H1 (cell line): ENCODE data around the gene EYA2. TPM values are rescaled to one million over a fixed set of nuclear protein-coding genes. Genes with fewer than 3 reads are reported as not detected.

ENCODE experiments used
- ASH2L ChIP-seq: fragments of 200-600, 300-600 bp; sonication (generic); IDR thresholded peaks from one replicate; pipeline ENCODE4 v1.7.1; 2017; ENCODE audit warnings: low read length
- CREB1 ChIP-seq: IDR thresholded peaks from 2 replicates; pipeline ENCODE4 v1.6.1; 2012; ENCODE audit warnings: inconsistent platforms
- CTBP2 ChIP-seq: IDR thresholded peaks from 2 replicates; pipeline ENCODE4 v1.7.0; 2011; ENCODE audit warnings: borderline replicate concordance, mild to moderate bottlenecking, moderate library complexity, mixed read lengths, low read length; ENCODE audit not compliant: insufficient read depth, insufficient read length
- HDAC2 ChIP-seq, 2 experiments: fragments of 300-600 bp in 1 of 2; sonication (generic) in 1 of 2; IDR thresholded peaks; 2 replicates each; pipeline ENCODE4 v1.6.1; 2011 to 2012; ENCODE audit warnings: low read depth in 2 of 2, low read length in 2 of 2, mild to moderate bottlenecking in 2 of 2, moderate library complexity in 2 of 2, borderline replicate concordance in 1 of 2, inconsistent platforms in 1 of 2
- KDM1A ChIP-seq: fragments of 200-600, 300-600 bp; sonication (generic); IDR thresholded peaks from 2 replicates; pipeline ENCODE4 v1.7.1; 2016; ENCODE audit warnings: mild to moderate bottlenecking, low read length, borderline replicate concordance
- SP2 ChIP-seq: IDR thresholded peaks from 2 replicates; pipeline ENCODE4 v1.6.1; 2012; ENCODE audit warnings: mild to moderate bottlenecking, low read length, inconsistent platforms
- TBP ChIP-seq: IDR thresholded peaks from 2 replicates; pipeline ENCODE4 v1.6.1; 2011; ENCODE audit warnings: low read depth, low read length, improper control_type of control experiment
- polyA plus RNA-seq, 7 experiments: library from polyadenylated mRNA; depleted of rRNA in 3 of 7; stranded (reverse) in 5 of 7; unstranded in 2 of 7; fragments of >200 nt in 5 of 7; fragments of 200-250 nt in 2 of 7; gene quantifications; 1 replicate in 5 of 7; 2 replicates in 1 of 7; 4 replicates in 1 of 7; pipeline versions ENCODE4 v1.2.1 to v1.2.3, GENCODE V29; 2011 to 2013; ENCODE audit warnings: missing spikeins in 2 of 7, mixed read lengths in 2 of 7
- total RNA-seq: library from RNA; stranded (reverse); fragmentation: NEBNext Ultra II Directional; extraction: Animal tissue kit (Norgen Biotek cat#: 25700); gene quantifications from 2 replicates; pipeline ENCODE4 v1.2.1, GENCODE V29; 2021
- TF ChIP-seq, protein P1 (sequence below): fragments of 300-600 bp; sonication (generic); IDR thresholded peaks from 2 replicates; pipeline ENCODE4 v1.7.1; 2012; ENCODE audit warnings: low read length, moderate library complexity, mild to moderate bottlenecking, inconsistent platforms; ENCODE audit not compliant: insufficient replicate concordance
- TF ChIP-seq, protein P2 (sequence below): IDR thresholded peaks from 2 replicates; pipeline ENCODE4 v1.6.1; 2011; ENCODE audit warnings: low read length, improper control_type of control experiment

Gene EYA2
- total and polyA plus RNA-seq, 2 of the 8 experiments (the other 6 are each of a cell fraction or from before 2014, with no cell fraction given): 1.6 to 1.7 TPM

DNA sequence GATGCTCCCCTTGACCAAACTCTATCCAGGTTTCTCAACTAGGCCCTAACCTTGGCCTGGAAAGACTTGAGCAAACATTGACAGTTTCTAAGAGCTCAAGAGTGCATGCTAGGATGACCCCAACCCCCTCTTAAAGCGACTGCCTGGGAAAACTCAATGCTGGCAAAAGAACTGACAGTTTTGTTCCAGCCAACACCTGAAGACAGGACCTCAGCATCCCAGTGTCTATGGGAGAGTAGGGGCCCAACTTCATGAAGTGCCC, 341.9 kb downstream of the EYA2 start (continued):
- TF ChIP-seq, protein P1, sequence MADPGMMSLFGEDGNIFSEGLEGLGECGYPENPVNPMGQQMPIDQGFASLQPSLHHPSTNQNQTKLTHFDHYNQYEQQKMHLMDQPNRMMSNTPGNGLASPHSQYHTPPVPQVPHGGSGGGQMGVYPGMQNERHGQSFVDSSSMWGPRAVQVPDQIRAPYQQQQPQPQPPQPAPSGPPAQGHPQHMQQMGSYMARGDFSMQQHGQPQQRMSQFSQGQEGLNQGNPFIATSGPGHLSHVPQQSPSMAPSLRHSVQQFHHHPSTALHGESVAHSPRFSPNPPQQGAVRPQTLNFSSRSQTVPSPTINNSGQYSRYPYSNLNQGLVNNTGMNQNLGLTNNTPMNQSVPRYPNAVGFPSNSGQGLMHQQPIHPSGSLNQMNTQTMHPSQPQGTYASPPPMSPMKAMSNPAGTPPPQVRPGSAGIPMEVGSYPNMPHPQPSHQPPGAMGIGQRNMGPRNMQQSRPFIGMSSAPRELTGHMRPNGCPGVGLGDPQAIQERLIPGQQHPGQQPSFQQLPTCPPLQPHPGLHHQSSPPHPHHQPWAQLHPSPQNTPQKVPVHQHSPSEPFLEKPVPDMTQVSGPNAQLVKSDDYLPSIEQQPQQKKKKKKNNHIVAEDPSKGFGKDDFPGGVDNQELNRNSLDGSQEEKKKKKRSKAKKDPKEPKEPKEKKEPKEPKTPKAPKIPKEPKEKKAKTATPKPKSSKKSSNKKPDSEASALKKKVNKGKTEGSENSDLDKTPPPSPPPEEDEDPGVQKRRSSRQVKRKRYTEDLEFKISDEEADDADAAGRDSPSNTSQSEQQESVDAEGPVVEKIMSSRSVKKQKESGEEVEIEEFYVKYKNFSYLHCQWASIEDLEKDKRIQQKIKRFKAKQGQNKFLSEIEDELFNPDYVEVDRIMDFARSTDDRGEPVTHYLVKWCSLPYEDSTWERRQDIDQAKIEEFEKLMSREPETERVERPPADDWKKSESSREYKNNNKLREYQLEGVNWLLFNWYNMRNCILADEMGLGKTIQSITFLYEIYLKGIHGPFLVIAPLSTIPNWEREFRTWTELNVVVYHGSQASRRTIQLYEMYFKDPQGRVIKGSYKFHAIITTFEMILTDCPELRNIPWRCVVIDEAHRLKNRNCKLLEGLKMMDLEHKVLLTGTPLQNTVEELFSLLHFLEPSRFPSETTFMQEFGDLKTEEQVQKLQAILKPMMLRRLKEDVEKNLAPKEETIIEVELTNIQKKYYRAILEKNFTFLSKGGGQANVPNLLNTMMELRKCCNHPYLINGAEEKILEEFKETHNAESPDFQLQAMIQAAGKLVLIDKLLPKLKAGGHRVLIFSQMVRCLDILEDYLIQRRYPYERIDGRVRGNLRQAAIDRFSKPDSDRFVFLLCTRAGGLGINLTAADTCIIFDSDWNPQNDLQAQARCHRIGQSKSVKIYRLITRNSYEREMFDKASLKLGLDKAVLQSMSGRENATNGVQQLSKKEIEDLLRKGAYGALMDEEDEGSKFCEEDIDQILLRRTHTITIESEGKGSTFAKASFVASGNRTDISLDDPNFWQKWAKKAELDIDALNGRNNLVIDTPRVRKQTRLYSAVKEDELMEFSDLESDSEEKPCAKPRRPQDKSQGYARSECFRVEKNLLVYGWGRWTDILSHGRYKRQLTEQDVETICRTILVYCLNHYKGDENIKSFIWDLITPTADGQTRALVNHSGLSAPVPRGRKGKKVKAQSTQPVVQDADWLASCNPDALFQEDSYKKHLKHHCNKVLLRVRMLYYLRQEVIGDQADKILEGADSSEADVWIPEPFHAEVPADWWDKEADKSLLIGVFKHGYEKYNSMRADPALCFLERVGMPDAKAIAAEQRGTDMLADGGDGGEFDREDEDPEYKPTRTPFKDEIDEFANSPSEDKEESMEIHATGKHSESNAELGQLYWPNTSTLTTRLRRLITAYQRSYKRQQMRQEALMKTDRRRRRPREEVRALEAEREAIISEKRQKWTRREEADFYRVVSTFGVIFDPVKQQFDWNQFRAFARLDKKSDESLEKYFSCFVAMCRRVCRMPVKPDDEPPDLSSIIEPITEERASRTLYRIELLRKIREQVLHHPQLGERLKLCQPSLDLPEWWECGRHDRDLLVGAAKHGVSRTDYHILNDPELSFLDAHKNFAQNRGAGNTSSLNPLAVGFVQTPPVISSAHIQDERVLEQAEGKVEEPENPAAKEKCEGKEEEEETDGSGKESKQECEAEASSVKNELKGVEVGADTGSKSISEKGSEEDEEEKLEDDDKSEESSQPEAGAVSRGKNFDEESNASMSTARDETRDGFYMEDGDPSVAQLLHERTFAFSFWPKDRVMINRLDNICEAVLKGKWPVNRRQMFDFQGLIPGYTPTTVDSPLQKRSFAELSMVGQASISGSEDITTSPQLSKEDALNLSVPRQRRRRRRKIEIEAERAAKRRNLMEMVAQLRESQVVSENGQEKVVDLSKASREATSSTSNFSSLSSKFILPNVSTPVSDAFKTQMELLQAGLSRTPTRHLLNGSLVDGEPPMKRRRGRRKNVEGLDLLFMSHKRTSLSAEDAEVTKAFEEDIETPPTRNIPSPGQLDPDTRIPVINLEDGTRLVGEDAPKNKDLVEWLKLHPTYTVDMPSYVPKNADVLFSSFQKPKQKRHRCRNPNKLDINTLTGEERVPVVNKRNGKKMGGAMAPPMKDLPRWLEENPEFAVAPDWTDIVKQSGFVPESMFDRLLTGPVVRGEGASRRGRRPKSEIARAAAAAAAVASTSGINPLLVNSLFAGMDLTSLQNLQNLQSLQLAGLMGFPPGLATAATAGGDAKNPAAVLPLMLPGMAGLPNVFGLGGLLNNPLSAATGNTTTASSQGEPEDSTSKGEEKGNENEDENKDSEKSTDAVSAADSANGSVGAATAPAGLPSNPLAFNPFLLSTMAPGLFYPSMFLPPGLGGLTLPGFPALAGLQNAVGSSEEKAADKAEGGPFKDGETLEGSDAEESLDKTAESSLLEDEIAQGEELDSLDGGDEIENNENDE: no peak
- no peak for TF ChIP-seq SP2
- TF ChIP-seq ASH2L: no peak
- no peak for TF ChIP-seq HDAC2 (IDR thresholded peaks at IDR 0.05; ENCODE audit: borderline replicate concordance in 1 of 2, low read depth in 2 of 2, low read length in 2 of 2)
- TF ChIP-seq TBP: no peak
- no peak for TF ChIP-seq CTBP2
- no peak for TF ChIP-seq KDM1A
- TF ChIP-seq, protein P2, sequence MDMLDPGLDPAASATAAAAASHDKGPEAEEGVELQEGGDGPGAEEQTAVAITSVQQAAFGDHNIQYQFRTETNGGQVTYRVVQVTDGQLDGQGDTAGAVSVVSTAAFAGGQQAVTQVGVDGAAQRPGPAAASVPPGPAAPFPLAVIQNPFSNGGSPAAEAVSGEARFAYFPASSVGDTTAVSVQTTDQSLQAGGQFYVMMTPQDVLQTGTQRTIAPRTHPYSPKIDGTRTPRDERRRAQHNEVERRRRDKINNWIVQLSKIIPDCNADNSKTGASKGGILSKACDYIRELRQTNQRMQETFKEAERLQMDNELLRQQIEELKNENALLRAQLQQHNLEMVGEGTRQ: no peak
- no peak for TF ChIP-seq CREB1
